Panc1 (cell line): ENCODE data around the gene CES4A. TPM values are rescaled to one million over a fixed set of nuclear protein-coding genes. Genes with fewer than 3 reads are reported as not detected.

Source experiments
- ATAC-seq: fragments of 200-7000 bp; cut with Tn5 transposase; 2 replicates; pipeline ENCODE4 v1.9.1; 2020; ENCODE audit warnings: mild to moderate bottlenecking, moderate library complexity
- BruUV-seq: library from RNA; stranded (reverse); fragments of 400-500 nt; replicated peaks from 2 replicates; lab custom pipeline; 2021; lab: Mats Ljungman, UMichigan
- CTCF ChIA-PET: fragments of 300-600 bp; sonication (Branson Sonifier 250); formaldehyde crosslinking; loops from one replicate; lab custom pipeline; 2022; ENCODE audit warnings: antibody characterized with exemption; lab: Charles Lee
- POLR2A ChIA-PET: fragments of 300-600 bp; sonication (Branson Sonifier 250); formaldehyde crosslinking; loops from one replicate; lab custom pipeline; 2022; ENCODE audit warnings: antibody characterized with exemption; lab: Charles Lee
- DNase-seq: peaks from one replicate; pipeline ENCODE4 v3.0.0-alpha.2; 2010; ENCODE audit warnings: low read depth, low spot score
- H3K27ac ChIP-seq: 2 replicates; pipeline ENCODE4 v1.5.1; 2011; ENCODE audit warnings: mild to moderate bottlenecking, low read length, inconsistent platforms
- H3K27me3 ChIP-seq: fragments of 200-500 bp; sonication (Bioruptor generic); 2 replicates; pipeline ENCODE4 v1.6.0; 2014; ENCODE audit warnings: low read length, inconsistent platforms; ENCODE audit not compliant: control insufficient read depth, insufficient read depth
- H3K36me3 ChIP-seq: fragments of 200-500 bp; sonication (Bioruptor generic); 2 replicates; pipeline ENCODE4 v1.5.1; 2014; ENCODE audit warnings: inconsistent platforms, mild to moderate bottlenecking, low read length, moderate library complexity; ENCODE audit not compliant: control insufficient read depth, insufficient read depth
- H3K4me1 ChIP-seq: 2 replicates; pipeline ENCODE4 v1.5.1; 2011; ENCODE audit warnings: inconsistent platforms, mild to moderate bottlenecking, low read length, moderate library complexity; ENCODE audit not compliant: control insufficient read depth, insufficient read depth
- H3K4me3 ChIP-seq, 2 experiments: 2 replicates each; pipeline ENCODE4 v1.5.1; 2011 to 2012; ENCODE audit warnings: low read depth in 2 of 2, low read length in 2 of 2, mild to moderate bottlenecking in 2 of 2, inconsistent platforms in 1 of 2, moderate library complexity in 1 of 2
- H3K9me3 ChIP-seq: fragments of 200-500 bp; sonication (Bioruptor generic); 2 replicates; pipeline ENCODE4 v1.5.1; 2014; ENCODE audit warnings: low read depth, mild to moderate bottlenecking, inconsistent platforms, low read length, moderate library complexity; ENCODE audit not compliant: control insufficient read depth, insufficient read depth
- CTCF ChIP-seq: fragments of 450-650 bp; IDR thresholded peaks from 2 replicates; pipeline ENCODE4 v1.5.1; 2017; ENCODE audit warnings: mild to moderate bottlenecking
- POLR2AphosphoS5 ChIP-seq: IDR thresholded peaks from 2 replicates; pipeline ENCODE4 v1.6.1; 2012; ENCODE audit warnings: mild to moderate bottlenecking, low read depth, low read length, moderate library complexity
- REST ChIP-seq, 2 experiments: IDR thresholded peaks; 2 replicates each; pipeline ENCODE4 v1.6.1; 2011 to 2012; ENCODE audit warnings: low read depth in 2 of 2, control low read depth in 1 of 2, low read length in 1 of 2, mild to moderate bottlenecking in 1 of 2, moderate library complexity in 1 of 2; ENCODE audit not compliant: insufficient read depth in 1 of 2
- SIN3A ChIP-seq: IDR thresholded peaks from 2 replicates; pipeline ENCODE4 v1.6.1; 2012; ENCODE audit warnings: low read depth, mild to moderate bottlenecking, low read length, moderate library complexity, borderline replicate concordance; ENCODE audit not compliant: insufficient read depth
- TCF7L2 ChIP-seq: IDR thresholded peaks from 2 replicates; pipeline ENCODE4 v1.6.1; 2011; ENCODE audit warnings: mild to moderate bottlenecking, low read depth, low read length, inconsistent platforms
- in situ Hi-C: cut with HindIII; loops from 2 replicates; pipeline ENCODE4 v1.10.0; 2016; ENCODE audit warnings: low sequenced_read_pairs, low pct_unique_long_range_greater_than_20kb
- intact Hi-C: fragments of 100-400 bp; cut with micrococcal nuclease; formaldehyde crosslinking; loops from one replicate; pipeline ENCODE4 v1.10.0; 2022; ENCODE audit not compliant: unreplicated experiment
- total RNA-seq: library from RNA; stranded (reverse); gene quantifications from one replicate; pipeline ENCODE4 v1.2.1, GENCODE V29; 2021; ENCODE audit not compliant: unreplicated experiment

Gene CES4A
- total RNA-seq, 1 experiment from 2014 or later = 6.1 TPM

GRCh38 chr16:66977341-66978113 lies 10.9 kb upstream of the CES4A start:
- Histone ChIP-seq H3K27ac (no peak overlapping the region), H3K36me3 (no peaks in the 10 kb centered on the region), H3K4me1 (no peaks in the 10 kb centered on the region), H3K9me3 (no peaks in the 10 kb centered on the region), H3K4me3 (no peak overlapping the region), H3K27me3 (no peaks in the 10 kb centered on the region)
- in situ Hi-C loops (no loop called here), intact Hi-C loops (loop anchor here (2.0 to 10.0 kb wide), 3 partner anchors 37 to 177 kb away; partner anchors contain the start of genes B3GNT9, FBXL8, PHAF1 and TRADD)
- ChIA-PET POLR2A (no interaction called here), CTCF (interaction anchor here (1.0 kb wide), 1 partner anchor 14 kb away, joined by 4 read pairs; no protein-coding TSS in a partner anchor)
- BruUV-seq = no TSS peak
- peak; percentile 51 for DNase-seq
- peak; percentile 98 for ATAC-seq
- TF ChIP-seq CTCF (peak; percentile 91), POLR2AphosphoS5 (no peak), TCF7L2 (no peak), REST (IDR thresholded peaks at IDR 0.05; ENCODE audit: insufficient read depth in 1 of 2, low read depth in 2 of 2, low read length in 1 of 2) (peak in 1 of 2 experiments; percentile 62; a peak in 1 of 4 replicates), SIN3A (no peak)

- no peak for TF ChIP-seq REST (IDR thresholded peaks at IDR 0.05; ENCODE audit: insufficient read depth in 1 of 2, low read depth in 2 of 2, low read length in 1 of 2)
- no peak for TF ChIP-seq CTCF
- no peak for TF ChIP-seq TCF7L2
- no peak for TF ChIP-seq POLR2AphosphoS5
- no peak for TF ChIP-seq SIN3A
- H3K27me3 ChIP-seq = no peaks in the 10 kb centered on the region
- H3K4me3 ChIP-seq = no peak overlapping the region
- ChIA-PET POLR2A (no interaction called here), CTCF (no interaction called here)
- no peak overlapping the region for H3K27ac ChIP-seq
- ATAC-seq = no peak
- no peaks in the 10 kb centered on the region for H3K36me3 ChIP-seq
- no peak for DNase-seq
- in situ Hi-C loops = no loop called here
- BruUV-seq = no TSS peak
- no peaks in the 10 kb centered on the region for H3K4me1 ChIP-seq
- no peaks in the 10 kb centered on the region for H3K9me3 ChIP-seq
- intact Hi-C loops = loop anchor here (10.0 kb wide), 2 partner anchors 126 to 176 kb away; partner anchors contain the start of genes B3GNT9, FBXL8, PHAF1 and TRADD
Measured at GRCh38 chr16:66979011-66979717, 9.2 kb upstream of the CES4A start.
